K562 (cell line): ENCODE measurements around the gene CCDC183. TPM values are rescaled to one million over a fixed set of nuclear protein-coding genes. Genes with fewer than 3 reads are reported as not detected.
A peak's percentile ranks its signal among the peaks of the same experiment; 100 is the strongest.

Experiments used
- ATAC-seq: fragments of 200-7000 bp; cut with Tn5 transposase; 3 replicates; pipeline ENCODE4 v1.9.1; 2020; ENCODE audit warnings: moderate library complexity
- BruUV-seq: library from RNA; stranded (reverse); fragments of 400-500 nt; replicated peaks from 2 replicates; lab custom pipeline; 2021; lab: Mats Ljungman, UMichigan
- CTCF ChIA-PET: fragments of 300-600 bp; formaldehyde crosslinking; extraction: SDS; loops from one replicate; lab custom pipeline; 2021; ENCODE audit warnings: low intra/inter-chr PET ratio; lab: Yijun Ruan, JAX
- POLR2A ChIA-PET: fragments of 300-600, 350-650 bp; sonication (Branson Sonifier 250); formaldehyde crosslinking; extraction: SDS; loops from one replicate; lab custom pipeline; 2021; ENCODE audit warnings: antibody characterized with exemption, inconsistent platforms; lab: Yijun Ruan, JAX
- DNase-seq, 4 experiments: peaks; one replicate each; pipeline versions ENCODE4 v3.0.0 to v3.0.0-alpha.2; 2011 to 2018; ENCODE audit warnings: low spot score in 3 of 4, mixed read lengths in 3 of 4; ENCODE audit errors: extremely low read depth in 1 of 4
- FAIRE-seq: peaks from 2 replicates; lab custom pipeline; 2011; peaks lifted over from hg19 to GRCh38; lab: Jason Lieb, UNC
- H2AFZ ChIP-seq: 2 replicates; pipeline ENCODE4 v1.6.0; 2011; ENCODE audit warnings: low read depth, low read length, control low read depth, inconsistent platforms
- H3K27ac ChIP-seq: fragments of 200-600 bp; 3 replicates; pipeline ENCODE4 v1.8.0; 2011; ENCODE audit warnings: low read depth, mild to moderate bottlenecking, control low read depth, inconsistent platforms, low read length, moderate library complexity, mixed read lengths; ENCODE audit errors: extremely low read depth
- H3K27me3 ChIP-seq, 2 experiments: fragments of 300-600 bp in 1 of 2; 2 replicates in 1 of 2; 3 replicates in 1 of 2; pipeline versions ENCODE4 v1.6.0 to v1.8.0; 2011; ENCODE audit warnings: inconsistent platforms in 2 of 2, low read length in 2 of 2, mild to moderate bottlenecking in 1 of 2, mixed read lengths in 1 of 2, moderate library complexity in 1 of 2; ENCODE audit not compliant: control insufficient read depth in 2 of 2, insufficient read depth in 2 of 2
- H3K36me3 ChIP-seq: fragments of 300-600 bp; 3 replicates; pipeline ENCODE4 v1.8.0; 2011; ENCODE audit warnings: mild to moderate bottlenecking, low read length, inconsistent platforms; ENCODE audit not compliant: control insufficient read depth, insufficient read depth
- H3K4me1 ChIP-seq, 2 experiments: fragments of 200-600 bp in 1 of 2; replicated peaks in 1 of 2; 2 replicates in 1 of 2; 3 replicates in 1 of 2; pipeline versions ENCODE4 v1.5.1 to v1.8.0; 2011; ENCODE audit warnings: inconsistent platforms in 2 of 2, low read length in 2 of 2, mild to moderate bottlenecking in 1 of 2, mixed read lengths in 1 of 2, moderate library complexity in 1 of 2; ENCODE audit not compliant: control insufficient read depth in 2 of 2, insufficient read depth in 2 of 2
- H3K4me2 ChIP-seq: 2 replicates; pipeline ENCODE4 v1.6.1; 2011; ENCODE audit warnings: low read length, control low read depth, inconsistent platforms, mixed read lengths; ENCODE audit not compliant: insufficient read depth
- H3K4me3 ChIP-seq: fragments of 200-600 bp; sonication (generic), shearing (Covaris generic); 2 replicates; pipeline ENCODE4 v1.5.1; 2016; ENCODE audit warnings: control low read depth, inconsistent platforms
- H3K79me2 ChIP-seq: fragments of 200-600 bp; 3 replicates; pipeline ENCODE4 v1.8.0; 2011; ENCODE audit warnings: low read length, inconsistent platforms; ENCODE audit not compliant: control insufficient read depth, insufficient read depth
- H3K9ac ChIP-seq, 2 experiments: 2 replicates each; pipeline versions ENCODE4 v1.6.0 to v1.6.1; 2011; ENCODE audit warnings: low read depth in 2 of 2, low read length in 2 of 2, control low read depth in 1 of 2, inconsistent platforms in 1 of 2, mild to moderate bottlenecking in 1 of 2, mixed read lengths in 1 of 2; ENCODE audit not compliant: insufficient read depth in 1 of 2
- H3K9me1 ChIP-seq: one replicate; pipeline ENCODE4 v1.6.0; 2011; ENCODE audit warnings: inconsistent platforms, mild to moderate bottlenecking, low read length, moderate library complexity; ENCODE audit not compliant: control insufficient read depth, insufficient read depth
- H3K9me3 ChIP-seq: replicated peaks from 2 replicates; pipeline ENCODE4 v1.5.1; 2011; ENCODE audit warnings: low read depth, low read length, inconsistent platforms; ENCODE audit not compliant: control insufficient read depth, insufficient read depth
- H4K20me1 ChIP-seq: replicated peaks from 2 replicates; pipeline ENCODE4 v1.6.1; 2011; ENCODE audit warnings: low read length, inconsistent platforms, mixed read lengths; ENCODE audit not compliant: control insufficient read depth, insufficient read depth
- DPF2 ChIP-seq: fragments of 450-650 bp; IDR thresholded peaks from 2 replicates; pipeline ENCODE4 v1.6.1; 2016
- WGBS: fragments of 100-300 bp; shearing (Covaris generic); methylation state at CpG from one replicate; pipeline ENCODE4 v1.1.6; 2016; ENCODE audit warnings: low coverage, mixed read lengths; ENCODE audit not compliant: insufficient coverage; ENCODE audit errors: missing lambda C conversion rate; 5-methylcytosine and 5-hydroxymethylcytosine counted together
- in situ Hi-C: fragments of 300-500 bp; cut with MboI; formaldehyde crosslinking; loops from 4 replicates; pipeline ENCODE4 v1.15.0; 2018; ENCODE audit warnings: inconsistent platforms, mixed read lengths
- intact Hi-C: fragments of 100-400 bp; cut with micrococcal nuclease; formaldehyde crosslinking; loops from 2 replicates; pipeline ENCODE4 v1.14.2; 2022
- polyA plus RNA-seq, 8 experiments: library from polyadenylated mRNA; depleted of rRNA in 4 of 8; stranded (reverse) in 5 of 8; unstranded in 3 of 8; fragments of >200 nt; fragmentation: Nextera tagmentation in 2 of 8; fragmentation: Illumina TruSeq in 1 of 8; extraction: Ambion mirVana in 2 of 8; extraction: Trizol in 1 of 8; gene quantifications; 2 replicates each; pipeline versions ENCODE4 v1.2.1 to v1.2.3, GENCODE V29; 2011 to 2014; ENCODE audit warnings: inconsistent platforms in 1 of 8, missing spikeins in 1 of 8
- total RNA-seq, 7 experiments: library from RNA; depleted of rRNA in 6 of 7; stranded (reverse); fragments of >200 nt in 6 of 7; fragmentation: Illumina TruSeq in 2 of 7; extraction: Trizol in 2 of 7; gene quantifications; 2 replicates each; pipeline versions ENCODE4 v1.2.1 to v1.2.3, GENCODE V29; 2011 to 2021; ENCODE audit warnings: low replicate concordance in 1 of 7
- TF ChIP-seq, protein P1 (sequence below), 3 experiments: IDR thresholded peaks in 2 of 3; conservative IDR thresholded peaks in 1 of 3; 2 replicates each; pipeline ENCODE4 v1.5.1; 2011 to 2012; ENCODE audit warnings: low read length in 3 of 3, mild to moderate bottlenecking in 3 of 3, control low read depth in 2 of 3, improper control_type of control experiment in 1 of 3, inconsistent platforms in 1 of 3, low read depth in 1 of 3, mixed read lengths in 1 of 3, moderate library complexity in 1 of 3; ENCODE audit not compliant: insufficient read depth in 2 of 3

Gene CCDC183
- total and polyA plus RNA-seq, 9 of the 15 experiments (the other 6 are each of a cell fraction or from before 2014, with no cell fraction given), result 0.21 to 0.60 (median 0.29) TPM; not detected in 4

DNA sequence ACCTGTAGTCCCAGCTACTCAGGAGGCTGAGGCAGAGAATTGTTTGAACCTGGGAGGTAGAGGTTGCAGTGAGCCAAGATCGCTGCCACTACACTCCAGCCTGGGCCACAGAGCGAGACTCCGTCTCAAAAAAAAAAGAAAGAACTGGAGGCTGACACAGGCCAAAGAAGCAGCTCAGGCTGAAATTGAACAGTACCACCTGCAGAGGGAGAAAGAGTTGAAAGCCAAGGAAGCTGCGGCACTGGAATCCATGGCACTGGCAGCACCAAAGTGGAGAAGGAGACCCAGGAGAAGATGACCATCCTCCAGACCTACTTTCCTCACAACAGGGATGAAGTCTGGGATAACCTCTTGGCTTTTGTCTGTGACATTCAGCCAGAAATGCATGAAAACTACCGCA, 16.3 kb upstream of the CCDC183 start:
- POLR2A ChIA-PET, result interaction anchor here (0.6 to 0.9 kb wide), 3 partner anchors 26 to 296 kb away, joined by 3 read pairs; no protein-coding TSS in a partner anchor

More for the DNA sequence above, 16.3 kb upstream of the CCDC183 start:
- H3K9me1 ChIP-seq, result no peaks in the 10 kb centered on the region
- no peak overlapping the region for H3K9ac ChIP-seq
- peak; percentile 72 for ATAC-seq
- peaks cover 19 to 23% of the 10 kb centered on the region in 2 experiments; a peak in 4 of 5 replicates for H3K4me1 ChIP-seq
- no peak overlapping the region for H3K4me2 ChIP-seq
- TF ChIP-seq DPF2, result no peak
- TF ChIP-seq, protein P1, sequence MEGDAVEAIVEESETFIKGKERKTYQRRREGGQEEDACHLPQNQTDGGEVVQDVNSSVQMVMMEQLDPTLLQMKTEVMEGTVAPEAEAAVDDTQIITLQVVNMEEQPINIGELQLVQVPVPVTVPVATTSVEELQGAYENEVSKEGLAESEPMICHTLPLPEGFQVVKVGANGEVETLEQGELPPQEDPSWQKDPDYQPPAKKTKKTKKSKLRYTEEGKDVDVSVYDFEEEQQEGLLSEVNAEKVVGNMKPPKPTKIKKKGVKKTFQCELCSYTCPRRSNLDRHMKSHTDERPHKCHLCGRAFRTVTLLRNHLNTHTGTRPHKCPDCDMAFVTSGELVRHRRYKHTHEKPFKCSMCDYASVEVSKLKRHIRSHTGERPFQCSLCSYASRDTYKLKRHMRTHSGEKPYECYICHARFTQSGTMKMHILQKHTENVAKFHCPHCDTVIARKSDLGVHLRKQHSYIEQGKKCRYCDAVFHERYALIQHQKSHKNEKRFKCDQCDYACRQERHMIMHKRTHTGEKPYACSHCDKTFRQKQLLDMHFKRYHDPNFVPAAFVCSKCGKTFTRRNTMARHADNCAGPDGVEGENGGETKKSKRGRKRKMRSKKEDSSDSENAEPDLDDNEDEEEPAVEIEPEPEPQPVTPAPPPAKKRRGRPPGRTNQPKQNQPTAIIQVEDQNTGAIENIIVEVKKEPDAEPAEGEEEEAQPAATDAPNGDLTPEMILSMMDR (IDR thresholded peaks at IDR 0.05 in 2 of 3, conservative IDR thresholded peaks at IDR 0.05 in 1 of 3; ENCODE audit: insufficient read depth in 2 of 3, low read depth in 1 of 3, low read length in 3 of 3), result peak in 2 of 3 experiments; percentile 22 to 30; a peak in 1 of 6 replicates
- intact Hi-C loops, result loop anchor here (10.0 kb wide), 1 partner anchor 465 kb away; the partner anchor contains the start of gene TUBB4B
- no peaks in the 10 kb centered on the region for H3K79me2 ChIP-seq
- no peaks in the 10 kb centered on the region for H3K9me3 ChIP-seq
- no peaks in the 10 kb centered on the region for H4K20me1 ChIP-seq
- no peak for DNase-seq
- no peak overlapping the region for H3K4me3 ChIP-seq
- no peaks in the 10 kb centered on the region for H3K36me3 ChIP-seq
- H3K27ac ChIP-seq, result no peak overlapping the region
- peak overlapping the region; percentile 42 for H2AFZ ChIP-seq
- FAIRE-seq, result no peak
- CTCF ChIA-PET, result no interaction called here
- in situ Hi-C loops, result loop anchor here (25.0 kb wide), 1 partner anchor 457 kb away; the partner anchor contains the start of genes CYSRT1, RNF224, SLC34A3 and TUBB4B
- BruUV-seq, result no TSS peak
- 40% methylated on average over 5 of the region's 5 CpGs for WGBS
- no peaks in the 10 kb centered on the region for H3K27me3 ChIP-seq
